GM12878 (cell line): ENCODE data around the gene NR4A2. TPM values are rescaled to one million over a fixed set of nuclear protein-coding genes. Genes with fewer than 3 reads are reported as not detected.

Source experiments
- ATAC-seq: fragments of 200-7000 bp; cut with Tn5 transposase; 3 replicates; pipeline ENCODE4 v1.9.1; 2020; ENCODE audit warnings: mild to moderate bottlenecking, moderate library complexity
- BruUV-seq: library from RNA; stranded (reverse); fragments of 400-500 nt; replicated peaks from 2 replicates; lab custom pipeline; 2021; lab: Mats Ljungman, UMichigan
- CTCF ChIA-PET: fragments of 300-600 bp; sonication (Branson Sonifier 250); formaldehyde crosslinking; extraction: SDS; loops from one replicate; lab custom pipeline; 2021; ENCODE audit warnings: inconsistent platforms; lab: Yijun Ruan, JAX
- POLR2A ChIA-PET: fragments of 350-600 bp; formaldehyde crosslinking; extraction: SDS; loops from one replicate; lab custom pipeline; 2021; ENCODE audit warnings: inconsistent platforms; lab: Charles Lee
- RAD21 ChIA-PET: fragments of 300-600 bp; sonication (Branson Sonifier 250); formaldehyde crosslinking; loops from one replicate; lab custom pipeline; 2023; ENCODE audit warnings: antibody characterized with exemption; ENCODE audit not compliant: unreplicated experiment; lab: Charles Lee
- SMC1A ChIA-PET: fragments of 300-600 bp; sonication (Branson Sonifier 250); formaldehyde crosslinking; loops from one replicate; lab custom pipeline; 2023; ENCODE audit not compliant: unreplicated experiment, uncharacterized antibody; lab: Charles Lee
- DNase-seq: peaks from one replicate; pipeline ENCODE4 v3.0.0-alpha.2; 2011; ENCODE audit warnings: low read depth, low spot score
- FAIRE-seq: peaks from 3 replicates; lab custom pipeline; 2011; peaks lifted over from hg19 to GRCh38; lab: Jason Lieb, UNC
- H2AFZ ChIP-seq: 2 replicates; pipeline ENCODE4 v1.6.0; 2011; ENCODE audit warnings: low read depth, low read length, control low read depth; ENCODE audit not compliant: control insufficient read depth
- H3K27ac ChIP-seq: 2 replicates; pipeline ENCODE4 v1.5.1; 2011; ENCODE audit warnings: control low read depth; ENCODE audit not compliant: control insufficient read depth, insufficient read depth
- H3K27me3 ChIP-seq, 2 experiments: replicated peaks in 1 of 2; 2 replicates each; pipeline versions ENCODE4 v1.6.0 to v1.6.1; 2011; ENCODE audit warnings: low read length in 1 of 2; ENCODE audit not compliant: control insufficient read depth in 2 of 2, insufficient read depth in 2 of 2
- H3K36me3 ChIP-seq, 2 experiments: 2 replicates each; pipeline ENCODE4 v1.5.1; 2011; ENCODE audit warnings: low read length in 1 of 2; ENCODE audit not compliant: control insufficient read depth in 2 of 2, insufficient read depth in 2 of 2
- H3K4me1 ChIP-seq: 2 replicates; pipeline ENCODE4 v1.6.1; 2011; ENCODE audit warnings: mild to moderate bottlenecking, low read length, moderate library complexity, mixed read lengths; ENCODE audit not compliant: control insufficient read depth, insufficient read depth
- H3K4me2 ChIP-seq: 2 replicates; pipeline ENCODE4 v1.6.0; 2011; ENCODE audit warnings: control low read depth; ENCODE audit not compliant: control insufficient read depth, insufficient read depth
- H3K4me3 ChIP-seq: fragments of 200-600 bp; sonication (generic); 2 replicates; pipeline ENCODE4 v1.5.1; 2016
- H3K79me2 ChIP-seq: 2 replicates; pipeline ENCODE4 v1.6.0; 2011; ENCODE audit warnings: low read length; ENCODE audit not compliant: control insufficient read depth, insufficient read depth
- H3K9ac ChIP-seq: 2 replicates; pipeline ENCODE4 v1.8.0; 2011; ENCODE audit warnings: low read length, control low read depth, mixed read lengths; ENCODE audit not compliant: control insufficient read depth, insufficient read depth
- H3K9me3 ChIP-seq: replicated peaks from 3 replicates; pipeline ENCODE4 v1.5.1; 2011; ENCODE audit warnings: mild to moderate bottlenecking, low read length; ENCODE audit not compliant: control insufficient read depth, insufficient read depth
- H4K20me1 ChIP-seq: 2 replicates; pipeline ENCODE4 v1.6.0; 2011; ENCODE audit not compliant: control insufficient read depth, insufficient read depth
- BMI1 ChIP-seq: fragments of 450-650 bp; IDR thresholded peaks from 2 replicates; pipeline ENCODE4 v1.6.1; 2016; ENCODE audit warnings: mild to moderate bottlenecking, moderate library complexity, borderline replicate concordance
- WGBS: methylation state at CpG from one replicate; pipeline ENCODE4 v1.1.6; 2016; ENCODE audit warnings: low lambda C conversion rate; ENCODE audit not compliant: insufficient replicate concordance, insufficient coverage; ENCODE audit errors: missing lambda C conversion rate; 5-methylcytosine and 5-hydroxymethylcytosine counted together
- in situ Hi-C: fragments of 300-500 bp; cut with MboI; formaldehyde crosslinking; loops from 9 replicates; pipeline ENCODE4 v1.14.3; 2018; ENCODE audit warnings: mixed read lengths
- intact Hi-C: fragments of 100-400 bp; cut with micrococcal nuclease; formaldehyde crosslinking; loops from one replicate; pipeline ENCODE4 v1.14.2; 2022; ENCODE audit not compliant: unreplicated experiment
- polyA plus RNA-seq, 11 experiments: library from polyadenylated mRNA; depleted of rRNA in 4 of 11; unstranded in 6 of 11; stranded (reverse) in 5 of 11; fragments of >200 nt; fragmentation: Nextera tagmentation in 4 of 11; fragmentation: Illumina TruSeq in 1 of 11; extraction: Ambion mirVana in 4 of 11; extraction: Trizol in 1 of 11; gene quantifications; 1 replicate in 1 of 11; 2 replicates in 10 of 11; pipeline versions ENCODE4 v1.2.1 to v1.2.3, GENCODE V29; 2011 to 2016; ENCODE audit warnings: inconsistent platforms in 2 of 11, missing spikeins in 2 of 11, low read depth in 1 of 11
- total RNA-seq, 4 experiments: library from RNA; depleted of rRNA in 3 of 4; stranded (reverse); fragments of >200 nt in 3 of 4; fragmentation: Illumina TruSeq in 1 of 4; extraction: Trizol in 1 of 4; gene quantifications; 2 replicates each; pipeline versions ENCODE4 v1.2.1 to v1.2.3, GENCODE V29; 2013 to 2021
- TF ChIP-seq, protein P1 (sequence below): fragments of 450-650 bp; IDR thresholded peaks from 2 replicates; pipeline ENCODE4 v1.6.1; 2016; ENCODE audit warnings: mild to moderate bottlenecking

The NR4A2 gene
- total and polyA plus RNA-seq, 10 of the 15 experiments (the other 5 are each of a cell fraction or from before 2014, with no cell fraction given) = 0.15 to 3.4 (median 0.58) TPM

DNA sequence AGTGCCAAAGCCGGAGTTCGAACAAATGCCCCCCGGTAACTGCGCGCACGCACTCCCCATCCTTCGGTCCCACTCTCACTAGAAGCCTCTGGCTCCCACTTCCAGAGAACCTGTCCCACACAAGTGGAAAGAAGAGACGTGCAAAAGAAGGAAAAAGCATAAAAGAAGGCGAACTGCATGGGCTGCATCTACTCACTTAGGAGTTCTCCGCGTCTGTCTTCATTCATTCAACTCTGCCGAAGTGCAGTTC is 312 bp downstream of the NR4A2 start:
- ChIA-PET CTCF (interaction anchor here (1.5 kb wide), 1 partner anchor 257 kb away, joined by 8 read pairs; no protein-coding TSS in a partner anchor), RAD21 (interaction anchor here (0.6 to 7.1 kb wide), 3 partner anchors 253 to 861 kb away, joined by 3 to 205 read pairs (median 3); no protein-coding TSS in a partner anchor), SMC1A (interaction anchor here (1.5 to 3.9 kb wide), 2 partner anchors 104 to 257 kb away, joined by 3 to 36 read pairs; partner anchors contain the start of gene GPD2)
- Histone ChIP-seq H3K4me1 (peaks cover 10% of the 10 kb centered on the region), H3K27me3 (peaks cover 2 to 13% of the 10 kb centered on the region in 2 experiments), H3K27ac (no peak overlapping the region), H3K4me2 (peak overlapping the region; percentile 98), H3K36me3 (no peaks in the 10 kb centered on the region), H2AFZ (peak overlapping the region; percentile 81)
- in situ Hi-C loops = loop anchor here (25.0 kb wide), 1 partner anchor 255 kb away; no protein-coding TSS in a partner anchor
- DNase-seq (no peak), ATAC-seq (no peak; the same call in 2 of the 3 replicates)
- 0% methylated on average over 12 of the region's 12 CpGs for WGBS
- TF ChIP-seq BMI1 = 0 out of 2 replicates have a peak, but pooled peaks have one; percentile 10
- TF ChIP-seq, protein P1, sequence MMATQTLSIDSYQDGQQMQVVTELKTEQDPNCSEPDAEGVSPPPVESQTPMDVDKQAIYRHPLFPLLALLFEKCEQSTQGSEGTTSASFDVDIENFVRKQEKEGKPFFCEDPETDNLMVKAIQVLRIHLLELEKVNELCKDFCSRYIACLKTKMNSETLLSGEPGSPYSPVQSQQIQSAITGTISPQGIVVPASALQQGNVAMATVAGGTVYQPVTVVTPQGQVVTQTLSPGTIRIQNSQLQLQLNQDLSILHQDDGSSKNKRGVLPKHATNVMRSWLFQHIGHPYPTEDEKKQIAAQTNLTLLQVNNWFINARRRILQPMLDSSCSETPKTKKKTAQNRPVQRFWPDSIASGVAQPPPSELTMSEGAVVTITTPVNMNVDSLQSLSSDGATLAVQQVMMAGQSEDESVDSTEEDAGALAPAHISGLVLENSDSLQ = no peak
- TF ChIP-seq, all 136 proteins: peak for 1
- Histone ChIP-seq H3K4me3 (peak overlapping the region; percentile 80), H3K9me3 (peaks cover 3% of the 10 kb centered on the region; the same call in 2 of the 3 replicates), H3K9ac (0 out of 2 replicates have a peak overlapping the region, but pooled peaks have one; percentile 24), H4K20me1 (no peaks in the 10 kb centered on the region), H3K79me2 (no peaks in the 10 kb centered on the region)
- FAIRE-seq = no peak
- POLR2A ChIA-PET = interaction anchor here (1.3 kb wide), 1 partner anchor 9 kb away, joined by 7 read pairs; no protein-coding TSS in a partner anchor
- BruUV-seq = no TSS peak
- intact Hi-C loops = loop anchor here (5.0 to 10.0 kb wide), 3 partner anchors 563 to 957 kb away; no protein-coding TSS in a partner anchor
